Testis (tissue), 2 donors: ENCODE results near the gene AKAP3.

ENCODE experiments used
- POLR2A ChIP-seq: fragments of 450-650 bp; IDR thresholded peaks from one replicate; pipeline ENCODE4 v1.6.1; 2017; ENCODE audit warnings: antibody characterized with exemption, mild to moderate bottlenecking, moderate library complexity
- TF ChIP-seq, protein P1 (sequence below), 3 experiments: fragments of 450-650 bp in 2 of 3; fragments of 200-600 bp in 1 of 3; sonication (generic) in 1 of 3; IDR thresholded peaks; one replicate each; pipeline ENCODE4 v1.5.1; 2016 to 2019; ENCODE audit warnings: antibody characterized with exemption in 3 of 3, mild to moderate bottlenecking in 2 of 3, moderate library complexity in 1 of 3

DNA sequence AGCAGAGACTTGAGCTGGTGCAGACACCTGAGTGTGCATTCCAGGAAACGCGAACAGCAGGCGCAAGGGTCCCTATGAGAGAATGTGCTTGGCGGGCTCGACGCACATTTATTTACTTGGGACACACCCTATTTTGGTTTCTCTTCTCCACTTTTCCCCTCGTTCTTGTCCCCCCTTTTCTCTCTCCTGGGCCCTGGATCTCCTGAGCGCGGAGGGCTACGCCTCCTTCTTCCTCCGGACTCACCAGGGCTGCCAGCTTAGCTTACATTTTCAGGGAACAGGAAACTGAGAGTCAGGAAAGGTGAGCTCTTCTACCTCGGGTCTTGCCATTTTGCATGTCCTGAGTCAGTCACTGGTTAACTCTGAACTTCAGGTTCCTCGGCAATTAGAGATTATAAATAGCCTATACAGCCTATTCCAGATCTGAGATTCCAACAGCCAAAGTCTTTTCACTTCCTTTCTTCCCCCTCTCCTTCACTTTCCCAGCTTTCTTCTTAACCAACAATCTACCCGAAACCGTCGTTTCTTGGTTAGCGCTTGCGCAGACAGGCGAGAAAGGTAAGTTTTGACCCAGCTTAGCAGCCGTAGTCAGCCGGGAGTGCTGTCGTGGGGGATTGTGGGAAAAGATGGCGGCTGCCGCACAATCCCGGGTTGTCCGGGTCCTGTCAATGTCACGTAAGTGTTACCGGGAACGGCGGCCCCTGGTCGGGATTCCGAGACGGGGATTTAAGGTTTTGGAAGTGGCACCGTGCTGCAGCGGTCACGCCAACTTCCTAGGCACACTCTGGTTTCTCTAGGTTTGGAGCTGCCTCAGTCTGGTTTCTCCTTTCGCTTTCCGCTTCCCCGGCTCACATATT, at the start of gene AKAP3, which contains the start of gene NDUFA9:
- TF ChIP-seq, protein P1, sequence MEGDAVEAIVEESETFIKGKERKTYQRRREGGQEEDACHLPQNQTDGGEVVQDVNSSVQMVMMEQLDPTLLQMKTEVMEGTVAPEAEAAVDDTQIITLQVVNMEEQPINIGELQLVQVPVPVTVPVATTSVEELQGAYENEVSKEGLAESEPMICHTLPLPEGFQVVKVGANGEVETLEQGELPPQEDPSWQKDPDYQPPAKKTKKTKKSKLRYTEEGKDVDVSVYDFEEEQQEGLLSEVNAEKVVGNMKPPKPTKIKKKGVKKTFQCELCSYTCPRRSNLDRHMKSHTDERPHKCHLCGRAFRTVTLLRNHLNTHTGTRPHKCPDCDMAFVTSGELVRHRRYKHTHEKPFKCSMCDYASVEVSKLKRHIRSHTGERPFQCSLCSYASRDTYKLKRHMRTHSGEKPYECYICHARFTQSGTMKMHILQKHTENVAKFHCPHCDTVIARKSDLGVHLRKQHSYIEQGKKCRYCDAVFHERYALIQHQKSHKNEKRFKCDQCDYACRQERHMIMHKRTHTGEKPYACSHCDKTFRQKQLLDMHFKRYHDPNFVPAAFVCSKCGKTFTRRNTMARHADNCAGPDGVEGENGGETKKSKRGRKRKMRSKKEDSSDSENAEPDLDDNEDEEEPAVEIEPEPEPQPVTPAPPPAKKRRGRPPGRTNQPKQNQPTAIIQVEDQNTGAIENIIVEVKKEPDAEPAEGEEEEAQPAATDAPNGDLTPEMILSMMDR (IDR thresholded peaks at IDR 0.05): peak in 1 of 3 experiments; percentile 18
- no peak for TF ChIP-seq POLR2A
